ENCODE measurements around the gene PYROXD2.

Gene PYROXD2

DNA sequence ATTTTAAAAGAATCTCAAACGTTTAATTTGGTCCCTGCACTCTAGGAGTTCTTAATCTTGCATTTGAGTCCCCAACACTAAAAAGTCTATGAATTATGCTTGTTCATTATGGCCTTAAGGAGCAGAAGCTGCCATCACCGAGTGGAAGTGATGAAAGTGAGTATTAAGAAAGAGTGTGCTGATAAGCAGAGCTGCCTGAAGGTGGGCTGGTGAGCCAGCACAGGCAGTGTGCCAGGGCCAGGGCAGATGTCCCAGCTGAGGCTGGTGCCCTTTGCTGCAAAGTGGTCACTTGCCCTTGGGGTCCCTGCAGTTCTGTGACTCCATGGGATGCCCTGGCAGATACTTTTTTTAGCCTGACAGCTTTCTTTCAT is 74.1 kb downstream of the PYROXD2 start:
- Mint-ChIP-seq H3K4me3 (no peak overlapping the region), H3K27me3 (peaks cover 21% of the 10 kb centered on the region), H3K9me3 (peaks cover 3% of the 10 kb centered on the region), H3K27ac (no peak overlapping the region), H3K4me1 (ENCODE audit: low read depth) (peaks cover 20% of the 10 kb centered on the region), H3K36me3 (ENCODE audit: low read depth) (peaks cover under 1% of the 10 kb centered on the region)
- intact Hi-C loops (cut with micrococcal nuclease), result no loop called here

DNA sequence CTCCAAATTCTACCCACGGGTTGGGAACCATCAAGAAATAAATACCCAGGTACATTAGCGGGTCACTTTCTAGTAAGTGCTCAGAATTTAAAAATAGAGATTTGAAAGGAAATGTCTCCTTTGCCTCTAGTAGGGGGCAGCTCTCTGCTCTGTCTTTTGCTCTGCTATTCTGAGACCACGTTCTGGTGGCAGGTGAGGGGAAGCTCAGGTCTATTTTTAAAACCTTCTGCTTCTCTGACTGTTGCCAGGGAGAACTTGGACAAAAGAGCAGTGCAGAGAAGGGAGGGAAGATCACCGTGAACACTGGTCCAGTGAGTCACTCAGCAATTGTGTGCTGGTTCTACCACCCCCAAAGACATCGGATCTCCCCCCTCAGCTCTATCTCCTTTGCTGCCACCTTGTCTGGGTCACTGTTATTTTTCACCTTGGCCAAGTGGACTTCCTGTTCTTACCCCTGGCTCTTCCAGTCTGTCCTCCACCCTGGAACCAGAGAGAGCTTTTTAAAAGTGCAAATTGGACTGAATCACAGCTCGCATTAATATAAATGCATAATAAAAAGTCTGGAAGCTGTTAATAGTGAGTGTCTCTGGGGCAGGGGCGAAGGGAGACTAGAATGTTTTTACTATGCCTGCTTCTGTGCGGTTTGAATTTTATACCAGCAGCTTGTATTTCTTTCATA is 74.6 kb downstream of the PYROXD2 start:
- Mint-ChIP-seq H3K27ac (no peak overlapping the region), H3K27me3 (peaks cover 21% of the 10 kb centered on the region), H3K36me3 (ENCODE audit: low read depth) (no peaks in the 10 kb centered on the region), H3K9me3 (no peaks in the 10 kb centered on the region), H3K4me1 (ENCODE audit: low read depth) (peaks cover 20% of the 10 kb centered on the region), H3K4me3 (no peak overlapping the region)
- intact Hi-C loops (cut with micrococcal nuclease), result no loop called here

DNA sequence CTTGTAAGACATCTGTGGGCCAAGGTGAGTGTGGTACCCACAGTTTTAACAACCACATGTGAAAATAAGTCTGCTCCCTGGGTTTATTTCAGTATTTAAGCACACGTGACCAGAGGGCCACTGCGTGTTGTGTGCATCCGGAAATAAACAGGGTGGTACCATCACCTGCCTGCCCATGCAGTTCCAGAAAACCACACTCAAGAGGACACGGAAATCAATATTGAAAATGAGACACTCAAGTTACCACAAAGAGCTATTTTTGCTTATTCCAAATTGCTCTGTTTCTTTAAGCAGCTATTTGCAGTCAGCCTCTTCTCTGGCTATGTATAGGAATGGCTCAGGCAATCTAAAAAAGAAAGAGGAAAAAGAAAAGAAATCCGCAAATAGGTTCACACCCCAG is 75.2 kb downstream of the PYROXD2 start:
- H3K4me3 Mint-ChIP-seq, result no peak overlapping the region
- no peaks in the 10 kb centered on the region for H3K9me3 Mint-ChIP-seq
- H3K4me1 Mint-ChIP-seq (ENCODE audit: low read depth), result peaks cover 20% of the 10 kb centered on the region
- no peak overlapping the region for H3K27ac Mint-ChIP-seq
- intact Hi-C loops (cut with micrococcal nuclease), result no loop called here
- no peaks in the 10 kb centered on the region for H3K36me3 Mint-ChIP-seq (ENCODE audit: low read depth)
- H3K27me3 Mint-ChIP-seq, result peaks cover 21% of the 10 kb centered on the region

DNA sequence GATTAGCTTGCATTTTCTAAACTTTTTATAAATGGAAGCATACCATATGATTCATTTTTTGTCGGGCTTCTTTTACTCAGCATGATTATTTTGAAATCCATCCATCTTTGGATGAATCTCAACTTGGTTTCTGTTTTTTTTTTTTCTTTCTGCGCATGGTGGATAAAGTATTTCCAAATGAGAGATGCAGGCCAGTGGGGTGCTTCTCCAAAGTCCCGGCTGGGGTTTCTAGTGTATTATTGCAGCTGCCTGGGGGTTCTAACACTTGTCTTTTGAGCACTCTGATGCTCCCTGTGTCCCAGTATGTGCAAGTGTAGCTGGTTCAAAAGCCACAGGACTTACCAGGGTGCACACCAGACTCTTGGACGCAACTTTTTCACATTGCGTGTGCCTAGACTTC is 76.1 kb downstream of the PYROXD2 start:
- peaks cover 11% of the 10 kb centered on the region for H3K4me1 Mint-ChIP-seq (ENCODE audit: low read depth)
- H3K27me3 Mint-ChIP-seq, result peaks cover 21% of the 10 kb centered on the region
- H3K36me3 Mint-ChIP-seq (ENCODE audit: low read depth), result no peaks in the 10 kb centered on the region
- H3K4me3 Mint-ChIP-seq, result no peak overlapping the region
- intact Hi-C loops (cut with micrococcal nuclease), result no loop called here
- no peak overlapping the region for H3K27ac Mint-ChIP-seq
- H3K9me3 Mint-ChIP-seq, result no peaks in the 10 kb centered on the region

DNA sequence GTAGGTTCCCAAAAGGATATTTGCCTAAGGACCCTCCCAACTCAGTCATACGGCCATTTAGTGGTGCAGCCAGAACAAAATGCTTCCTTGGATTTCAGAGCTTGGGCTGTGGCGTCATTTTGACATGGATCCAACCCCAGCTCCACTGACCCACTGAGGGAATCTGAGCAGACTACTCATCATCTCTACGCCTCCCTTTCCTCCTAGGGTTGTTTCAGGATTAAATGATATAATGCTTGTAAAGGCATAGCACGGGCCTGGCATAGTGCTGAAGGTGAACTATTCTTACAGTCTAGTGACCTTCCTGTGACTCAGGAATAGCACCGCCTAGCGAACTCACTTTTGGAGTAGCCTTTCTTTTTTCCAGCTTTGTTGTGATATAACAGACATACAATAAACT is 76.7 kb downstream of the PYROXD2 start:
- peaks cover 25% of the 10 kb centered on the region for H3K27me3 Mint-ChIP-seq
- no peak overlapping the region for H3K4me3 Mint-ChIP-seq
- no peaks in the 10 kb centered on the region for H3K9me3 Mint-ChIP-seq
- no peak overlapping the region for H3K27ac Mint-ChIP-seq
- H3K36me3 Mint-ChIP-seq (ENCODE audit: low read depth), result no peaks in the 10 kb centered on the region
- peaks cover 10% of the 10 kb centered on the region for H3K4me1 Mint-ChIP-seq (ENCODE audit: low read depth)
- intact Hi-C loops (cut with micrococcal nuclease), result no loop called here

DNA sequence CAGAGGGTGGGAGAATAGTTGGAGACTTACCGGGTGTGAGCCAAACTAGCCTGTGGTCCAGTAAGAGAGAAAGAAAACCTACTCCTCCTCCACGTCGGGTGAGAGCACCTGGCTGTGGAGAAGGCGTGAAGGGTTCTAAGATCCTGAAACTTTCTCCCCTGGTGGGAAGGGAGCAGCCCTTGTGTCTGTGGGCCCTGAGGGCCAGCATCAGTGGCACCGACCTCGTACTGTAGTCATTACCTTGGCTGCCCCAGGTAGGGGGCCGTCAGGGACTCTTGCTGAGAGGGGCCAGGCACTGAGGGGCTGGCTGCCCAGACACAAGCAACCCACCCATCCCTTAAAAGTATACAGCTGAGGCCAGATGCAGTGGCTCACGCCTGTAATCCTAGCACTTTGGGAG is 77.5 kb downstream of the PYROXD2 start:
- intact Hi-C loops (cut with micrococcal nuclease), result no loop called here
- Mint-ChIP-seq H3K27me3 (peaks cover 23% of the 10 kb centered on the region), H3K4me1 (ENCODE audit: low read depth) (peaks cover 10% of the 10 kb centered on the region), H3K27ac (no peak overlapping the region), H3K4me3 (no peak overlapping the region), H3K9me3 (no peaks in the 10 kb centered on the region), H3K36me3 (ENCODE audit: low read depth) (no peaks in the 10 kb centered on the region)

Measured in dendritic cell treated with granulocyte-macrophage colony-stimulating factor and Interleukin-4, amounts not matched to agents 40 ng/mL and 50 ng/mL, for 4 days (primary cell).